LHCN-M2 (cell line): Measurements from ENCODE around the gene ATP8A2. TPM values are rescaled to one million over a fixed set of nuclear protein-coding genes. Genes with fewer than 3 reads are reported as not detected.
A peak's percentile ranks its signal among the peaks of the same experiment; 100 is the strongest.

Source experiments
- DNase-seq: peaks from one replicate; pipeline ENCODE4 v3.0.0-alpha.2; 2012; ENCODE audit warnings: low read depth
- total RNA-seq: library from RNA; depleted of rRNA; stranded (reverse); fragments of >200 nt; gene quantifications from 2 replicates; pipeline ENCODE4 v1.2.3, GENCODE V29; 2014

ATP8A2 gene
- total RNA-seq, 1 experiment from 2014 or later: 1.3 TPM

- no peak for DNase-seq
Observed at GRCh38 chr13:25958986-25959385, 587.2 kb downstream of the ATP8A2 start.

- no peak for DNase-seq
Observed at GRCh38 chr13:25961294-25961693, 589.5 kb downstream of the ATP8A2 start.

- DNase-seq: peak; percentile 39
Observed at GRCh38 chr13:25963674-25964073, 591.9 kb downstream of the ATP8A2 start.

- no peak for DNase-seq
Observed at GRCh38 chr13:25965596-25965995, 593.8 kb downstream of the ATP8A2 start.

- DNase-seq: no peak
Observed at GRCh38 chr13:25966086-25966485, 594.3 kb downstream of the ATP8A2 start.

GRCh38 chr13:25967144-25967543 is 595.4 kb downstream of the ATP8A2 start:
- DNase-seq: no peak

- DNase-seq: no peak
Observed at GRCh38 chr13:25971047-25971446, 599.3 kb downstream of the ATP8A2 start.

- no peak for DNase-seq
Observed at GRCh38 chr13:25971459-25972145, 599.8 kb downstream of the ATP8A2 start.

- DNase-seq: no peak
Observed at GRCh38 chr13:25973085-25973484, 601.3 kb downstream of the ATP8A2 start.

GRCh38 chr13:25973576-25973975 is 601.8 kb downstream of the ATP8A2 start:
- no peak for DNase-seq

- peak; percentile 65 for DNase-seq
Observed at GRCh38 chr13:25977216-25977615, 605.4 kb downstream of the ATP8A2 start.

GRCh38 chr13:25977671-25978070 is 605.9 kb downstream of the ATP8A2 start:
- DNase-seq: no peak

- no peak for DNase-seq
Observed at GRCh38 chr13:25978961-25979360, 607.2 kb downstream of the ATP8A2 start.

GRCh38 chr13:25979371-25979770 is 607.6 kb downstream of the ATP8A2 start:
- DNase-seq: no peak

GRCh38 chr13:25980255-25980654 is 608.5 kb downstream of the ATP8A2 start:
- peak; percentile 63 for DNase-seq

GRCh38 chr13:25981060-25981459 is 609.3 kb downstream of the ATP8A2 start:
- no peak for DNase-seq

- no peak for DNase-seq
Observed at GRCh38 chr13:25982907-25983306, 611.1 kb downstream of the ATP8A2 start.

GRCh38 chr13:25987987-25988386 is 616.2 kb downstream of the ATP8A2 start:
- DNase-seq: no peak

- DNase-seq: no peak
Observed at GRCh38 chr13:25988661-25989060, 616.9 kb downstream of the ATP8A2 start.

GRCh38 chr13:25990801-25991200 is 619.0 kb downstream of the ATP8A2 start:
- no peak for DNase-seq

- DNase-seq: peak; percentile 41
Observed at GRCh38 chr13:25992076-25992475, 620.3 kb downstream of the ATP8A2 start.

GRCh38 chr13:26007261-26008125 is 635.7 kb downstream of the ATP8A2 start:
- DNase-seq: peak; percentile 46
